H1 (cell line): ENCODE measurements around the gene S100A12. TPM values are rescaled to one million over a fixed set of nuclear protein-coding genes. Genes with fewer than 3 reads are reported as not detected.

Experiments
- CTCF ChIA-PET: fragments of 300-600 bp; sonication (Branson Sonifier 250); formaldehyde crosslinking; loops from one replicate; lab custom pipeline; 2021; ENCODE audit not compliant: partially characterized antibody; lab: Charles Lee
- POLR2A ChIA-PET: fragments of 300-600 bp; sonication (Branson Sonifier 250); formaldehyde crosslinking; loops from one replicate; lab custom pipeline; 2021; ENCODE audit warnings: inconsistent platforms; ENCODE audit not compliant: partially characterized antibody; lab: Charles Lee
- DNase-seq, 2 experiments: peaks; one replicate each; pipeline versions ENCODE4 v3.0.0 to v3.0.0-alpha.2; 2010 to 2022; ENCODE audit warnings: low spot score in 2 of 2, low read depth in 1 of 2, mixed read lengths in 1 of 2
- FAIRE-seq: peaks from 2 replicates; lab custom pipeline; 2011; peaks lifted over from hg19 to GRCh38; lab: Jason Lieb, UNC
- H2AFZ ChIP-seq: 2 replicates; pipeline ENCODE4 v1.8.1; 2012; ENCODE audit warnings: low read length, inconsistent platforms
- H2AK5ac ChIP-seq: 2 replicates; pipeline ENCODE4 v1.6.1; 2013; ENCODE audit warnings: low read depth, low read length
- H2BK120ac ChIP-seq: replicated peaks from 2 replicates; pipeline ENCODE3; 2013; ENCODE audit warnings: low read depth, low read length, inconsistent platforms
- H2BK12ac ChIP-seq: 2 replicates; pipeline ENCODE4 v1.6.1; 2013; ENCODE audit warnings: low read depth, low read length
- H2BK15ac ChIP-seq: 2 replicates; pipeline ENCODE4 v1.6.1; 2013; ENCODE audit warnings: low read length
- H2BK20ac ChIP-seq: 2 replicates; pipeline ENCODE4 v1.6.1; 2013; ENCODE audit warnings: low read length
- H2BK5ac ChIP-seq: 2 replicates; pipeline ENCODE4 v1.6.1; 2013; ENCODE audit warnings: low read depth, low read length
- H3K14ac ChIP-seq: 2 replicates; pipeline ENCODE4 v1.6.1; 2013; ENCODE audit warnings: inconsistent platforms; ENCODE audit not compliant: insufficient read length
- H3K18ac ChIP-seq: 2 replicates; pipeline ENCODE4 v1.6.1; 2013; ENCODE audit warnings: low read length; ENCODE audit errors: extremely low read depth
- H3K23ac ChIP-seq: 2 replicates; pipeline ENCODE4 v1.6.1; 2013; ENCODE audit warnings: inconsistent platforms; ENCODE audit not compliant: insufficient read length
- H3K23me2 ChIP-seq: 2 replicates; pipeline ENCODE4 v1.6.1; 2013; ENCODE audit warnings: low read depth, low read length
- H3K27ac ChIP-seq: 2 replicates; pipeline ENCODE4 v1.6.1; 2011; ENCODE audit warnings: low read depth, low read length, inconsistent platforms
- H3K27me3 ChIP-seq, 4 experiments: replicated peaks in 1 of 4; 1 replicate in 1 of 4; 2 replicates in 3 of 4; pipeline versions ENCODE4 v1.6.1 to v1.8.1; 2011 to 2013; ENCODE audit warnings: low read length in 3 of 4, mild to moderate bottlenecking in 3 of 4, inconsistent platforms in 2 of 4, mixed read lengths in 2 of 4, moderate library complexity in 1 of 4; ENCODE audit not compliant: control insufficient read depth in 3 of 4, insufficient read depth in 3 of 4; ENCODE audit errors: extremely low read depth in 1 of 4
- H3K36me3 ChIP-seq, 4 experiments: 2 replicates each; pipeline versions ENCODE4 v1.6.1 to v1.8.1; 2011 to 2013; ENCODE audit warnings: mild to moderate bottlenecking in 4 of 4, low read length in 3 of 4, moderate library complexity in 2 of 4, control low read depth in 1 of 4, inconsistent platforms in 1 of 4; ENCODE audit not compliant: insufficient read depth in 4 of 4, control insufficient read depth in 2 of 4
- H3K4ac ChIP-seq: replicated peaks from 2 replicates; pipeline ENCODE3; 2013; ENCODE audit warnings: low read length, low read depth, mixed read lengths, inconsistent platforms; ENCODE audit not compliant: insufficient read length
- H3K4me1 ChIP-seq, 4 experiments: replicated peaks in 1 of 4; 1 replicate in 1 of 4; 2 replicates in 3 of 4; pipeline versions ENCODE4 v1.6.1 to v1.8.1; 2011 to 2013; ENCODE audit warnings: low read length in 3 of 4, inconsistent platforms in 2 of 4, mixed read lengths in 1 of 4; ENCODE audit not compliant: insufficient read depth in 4 of 4, control insufficient read depth in 3 of 4
- H3K4me2 ChIP-seq, 2 experiments: 2 replicates each; pipeline versions ENCODE4 v1.6.1 to v1.8.1; 2011 to 2013; ENCODE audit warnings: low read depth in 2 of 2, low read length in 2 of 2, control low read depth in 1 of 2, inconsistent platforms in 1 of 2, mild to moderate bottlenecking in 1 of 2; ENCODE audit not compliant: insufficient read depth in 1 of 2
- H3K4me3 ChIP-seq, 4 experiments: fragments of 200-600, 300-600 bp in 1 of 4; sonication (generic), shearing (Covaris generic), sonication (Bioruptor Twin) in 1 of 4; 2 replicates each; pipeline versions ENCODE4 v1.5.1 to v1.8.1; 2011 to 2016; ENCODE audit warnings: low read length in 4 of 4, low read depth in 3 of 4, control low read depth in 2 of 4, inconsistent platforms in 2 of 4, mild to moderate bottlenecking in 2 of 4, mixed read lengths in 1 of 4, moderate library complexity in 1 of 4; ENCODE audit not compliant: insufficient read depth in 2 of 4; ENCODE audit errors: extremely low read depth in 1 of 4
- H3K56ac ChIP-seq: replicated peaks from 2 replicates; pipeline ENCODE3; 2013; ENCODE audit warnings: low read depth, mild to moderate bottlenecking, mixed read lengths, low read length, inconsistent platforms; ENCODE audit not compliant: insufficient read length
- H3K79me1 ChIP-seq: 2 replicates; pipeline ENCODE4 v1.6.1; 2013; ENCODE audit warnings: low read depth, low read length, control low read depth
- H3K79me2 ChIP-seq, 2 experiments: 2 replicates each; pipeline versions ENCODE4 v1.6.1 to v1.8.1; 2012 to 2013; ENCODE audit warnings: low read length in 2 of 2, mild to moderate bottlenecking in 2 of 2, inconsistent platforms in 1 of 2; ENCODE audit not compliant: insufficient read depth in 2 of 2, control insufficient read depth in 1 of 2
- H3K9ac ChIP-seq, 4 experiments: replicated peaks in 1 of 4; 1 replicate in 1 of 4; 2 replicates in 3 of 4; pipeline versions ENCODE4 v1.6.1 to v1.8.1; 2011 to 2013; ENCODE audit warnings: low read depth in 3 of 4, low read length in 3 of 4, control low read depth in 2 of 4, mild to moderate bottlenecking in 2 of 4, moderate library complexity in 2 of 4, inconsistent platforms in 1 of 4; ENCODE audit errors: extremely low read depth in 1 of 4
- H3K9me3 ChIP-seq, 2 experiments: 2 replicates each; pipeline versions ENCODE4 v1.6.1 to v1.8.1; 2012 to 2013; ENCODE audit warnings: mild to moderate bottlenecking in 2 of 2, moderate library complexity in 2 of 2, control low read depth in 1 of 2, inconsistent platforms in 1 of 2, low read depth in 1 of 2, low read length in 1 of 2, mixed read lengths in 1 of 2; ENCODE audit not compliant: insufficient read depth in 2 of 2
- H4K20me1 ChIP-seq, 2 experiments: replicated peaks in 1 of 2; 2 replicates each; pipeline versions ENCODE3 to v1.8.1; 2011 to 2013; ENCODE audit warnings: inconsistent platforms in 2 of 2, low read length in 2 of 2, mild to moderate bottlenecking in 1 of 2; ENCODE audit not compliant: insufficient read depth in 2 of 2, control insufficient read depth in 1 of 2
- H4K5ac ChIP-seq: 2 replicates; pipeline ENCODE4 v1.6.1; 2013; ENCODE audit warnings: low read length, low read depth, mixed read lengths, inconsistent platforms; ENCODE audit not compliant: insufficient read length
- H4K8ac ChIP-seq: 2 replicates; pipeline ENCODE4 v1.8.0; 2013; ENCODE audit warnings: mild to moderate bottlenecking, moderate library complexity, low read length, inconsistent platforms; ENCODE audit not compliant: insufficient read depth; ENCODE audit errors: extremely low read depth
- H4K91ac ChIP-seq: replicated peaks from 2 replicates; pipeline ENCODE3; 2013; ENCODE audit warnings: low read length, mixed read lengths, inconsistent platforms; ENCODE audit not compliant: insufficient read length
- ASH2L ChIP-seq: fragments of 200-600, 300-600 bp; sonication (generic); IDR thresholded peaks from one replicate; pipeline ENCODE4 v1.7.1; 2017; ENCODE audit warnings: low read length
- BCL11A ChIP-seq, 2 experiments: IDR thresholded peaks; one replicate each; pipeline ENCODE4 v1.6.1; 2011; ENCODE audit warnings: low read depth in 2 of 2, low read length in 2 of 2, mild to moderate bottlenecking in 2 of 2
- CREB1 ChIP-seq: IDR thresholded peaks from 2 replicates; pipeline ENCODE4 v1.6.1; 2012; ENCODE audit warnings: inconsistent platforms
- E2F6 ChIP-seq: IDR thresholded peaks from 2 replicates; pipeline ENCODE4 v1.6.1; 2012; ENCODE audit warnings: inconsistent platforms
- EGR1 ChIP-seq: IDR thresholded peaks from 2 replicates; pipeline ENCODE4 v1.6.1; 2011; ENCODE audit warnings: low read depth, low read length, borderline replicate concordance
- HDAC2 ChIP-seq, 2 experiments: fragments of 300-600 bp in 1 of 2; sonication (generic) in 1 of 2; IDR thresholded peaks; 2 replicates each; pipeline ENCODE4 v1.6.1; 2011 to 2012; ENCODE audit warnings: low read depth in 2 of 2, low read length in 2 of 2, mild to moderate bottlenecking in 2 of 2, moderate library complexity in 2 of 2, borderline replicate concordance in 1 of 2, inconsistent platforms in 1 of 2
- KDM1A ChIP-seq: fragments of 200-600, 300-600 bp; sonication (generic); IDR thresholded peaks from 2 replicates; pipeline ENCODE4 v1.7.1; 2016; ENCODE audit warnings: mild to moderate bottlenecking, low read length, borderline replicate concordance
- MAX ChIP-seq: IDR thresholded peaks from 2 replicates; pipeline ENCODE4 v1.6.1; 2012; ENCODE audit warnings: inconsistent platforms
- POLR2A ChIP-seq, 2 experiments: IDR thresholded peaks; 1 replicate in 1 of 2; 2 replicates in 1 of 2; pipeline ENCODE4 v1.6.1; 2011; ENCODE audit warnings: low read depth in 2 of 2, low read length in 2 of 2, mild to moderate bottlenecking in 2 of 2; ENCODE audit errors: control extremely low read depth in 1 of 2
- RNF2 ChIP-seq: fragments of 200-900, 300-1000 bp; sonication (generic); IDR thresholded peaks from 2 replicates; pipeline ENCODE4 v1.7.1; 2016; ENCODE audit warnings: borderline replicate concordance, low read depth, mild to moderate bottlenecking, antibody characterized with exemption, low read length; ENCODE audit not compliant: poor library complexity, severe bottlenecking; ENCODE audit errors: missing control alignments
- SP2 ChIP-seq: IDR thresholded peaks from 2 replicates; pipeline ENCODE4 v1.6.1; 2012; ENCODE audit warnings: mild to moderate bottlenecking, low read length, inconsistent platforms
- SUZ12 ChIP-seq: fragments of 200-600 bp; sonication (generic); IDR thresholded peaks from 2 replicates; pipeline ENCODE4 v1.6.1; 2012; ENCODE audit warnings: mild to moderate bottlenecking, inconsistent platforms, low read length, moderate library complexity, mixed read lengths
- TAF7 ChIP-seq: optimal IDR thresholded peaks from 2 replicates; pipeline ENCODE3; 2011; ENCODE audit warnings: low read depth, mild to moderate bottlenecking, inconsistent platforms, low read length, moderate library complexity, borderline replicate concordance
- TEAD4 ChIP-seq: IDR thresholded peaks from 2 replicates; pipeline ENCODE4 v1.6.1; 2012; ENCODE audit warnings: low read depth, low read length, inconsistent platforms, mixed read lengths
- WGBS, 2 experiments: shearing (Covaris generic) in 1 of 2; methylation state at CpG; one replicate each; pipeline versions ENCODE4 v1.1.6 to v1.1.7; 2013 to 2015; ENCODE audit warnings: low lambda C conversion rate in 2 of 2, mixed read lengths in 2 of 2, inconsistent platforms in 1 of 2, low coverage in 1 of 2, missing lambda C conversion rate in 1 of 2; ENCODE audit not compliant: insufficient replicate concordance in 2 of 2, insufficient coverage in 1 of 2, insufficient read length in 1 of 2; ENCODE audit errors: extremely low coverage in 1 of 2, missing lambda C conversion rate in 1 of 2; 5-methylcytosine and 5-hydroxymethylcytosine counted together
- polyA plus RNA-seq, 7 experiments: library from polyadenylated mRNA; depleted of rRNA in 3 of 7; stranded (reverse) in 5 of 7; unstranded in 2 of 7; fragments of >200 nt in 5 of 7; fragments of 200-250 nt in 2 of 7; gene quantifications; 1 replicate in 5 of 7; 2 replicates in 1 of 7; 4 replicates in 1 of 7; pipeline versions ENCODE4 v1.2.1 to v1.2.3, GENCODE V29; 2011 to 2013; ENCODE audit warnings: missing spikeins in 2 of 7, mixed read lengths in 2 of 7
- total RNA-seq: library from RNA; stranded (reverse); fragmentation: NEBNext Ultra II Directional; extraction: Animal tissue kit (Norgen Biotek cat#: 25700); gene quantifications from 2 replicates; pipeline ENCODE4 v1.2.1, GENCODE V29; 2021

S100A12 gene
- total and polyA plus RNA-seq, 2 of the 8 experiments (the other 6 are each of a cell fraction or from before 2014, with no cell fraction given), result not detected

- Histone ChIP-seq H3K9me3 (no peaks in the 10 kb centered on the region), H3K27me3 (no peaks in the 10 kb centered on the region), H2AFZ (no peak overlapping the region), H2AK5ac (no peak overlapping the region), H3K79me2 (no peaks in the 10 kb centered on the region), H3K14ac (no peak overlapping the region), H2BK15ac (no peak overlapping the region), H4K8ac (no peak overlapping the region), H3K4me2 (no peak overlapping the region), H2BK120ac (no peak overlapping the region), H3K23ac (no peak overlapping the region), H3K4ac (no peak overlapping the region), H4K91ac (no peak overlapping the region), H2BK20ac (no peak overlapping the region), H2BK5ac (no peak overlapping the region), H4K20me1 (no peaks in the 10 kb centered on the region), H3K4me1 (no peaks in the 10 kb centered on the region; a peak in 1 of 7 replicates), H3K36me3 (no peaks in the 10 kb centered on the region), H3K79me1 (no peaks in the 10 kb centered on the region), H2BK12ac (no peak overlapping the region), H3K4me3 (no peak overlapping the region), H3K56ac (no peak overlapping the region), H3K23me2 (no peaks in the 10 kb centered on the region; the same call in 1 of the 2 replicates), H3K9ac (no peak overlapping the region), H4K5ac (no peak overlapping the region), H3K18ac (no peak overlapping the region), H3K27ac (no peak overlapping the region)
- CTCF ChIA-PET, result interaction anchor here (0.9 to 2.5 kb wide), 5 partner anchors 40 to 135 kb away, joined by 3 to 10 read pairs (median 4); no protein-coding TSS in a partner anchor
- POLR2A ChIA-PET, result no interaction called here
- no peak for FAIRE-seq
- 87% methylated on average over 2 of the region's 2 CpGs; no CpG with 5 or more reads in 1 of the 2 experiments for WGBS, 2 experiments
- no peak for DNase-seq
- TF ChIP-seq HDAC2 (IDR thresholded peaks at IDR 0.05; ENCODE audit: borderline replicate concordance in 1 of 2, low read depth in 2 of 2, low read length in 2 of 2) (no peak), TAF7 (no peak), ASH2L (no peak), POLR2A (IDR thresholded peaks at IDR 0.05; ENCODE audit: control extremely low read depth in 1 of 2, low read depth in 2 of 2, low read length in 2 of 2) (no peak), CREB1 (no peak), EGR1 (no peak), SUZ12 (no peak), KDM1A (no peak), TEAD4 (no peak), RNF2 (no peak), SP2 (no peak), BCL11A (IDR thresholded peaks at IDR 0.05; ENCODE audit: low read depth in 2 of 2, low read length in 2 of 2) (no peak), MAX (no peak), E2F6 (no peak)
Observed at GRCh38 chr1:153360190-153360589, 15.2 kb downstream of the S100A12 start.
